DOHH2 (cell line): Measurements from ENCODE around the gene RHOBTB3.

Experiments used
- H3F3A ChIP-seq: fragments of 200-600 bp; sonication (generic), shearing (Covaris generic); 2 replicates; pipeline ENCODE4 v1.6.0; 2016; ENCODE audit warnings: antibody characterized with exemption, mild to moderate bottlenecking; ENCODE audit not compliant: control insufficient read depth, insufficient read depth
- H3K27ac ChIP-seq: fragments of 200-600 bp; sonication (generic); 2 replicates; pipeline ENCODE4 v1.5.1; 2014; ENCODE audit warnings: low read depth, mild to moderate bottlenecking, low read length, moderate library complexity
- H3K27me3 ChIP-seq: fragments of 200-600 bp; sonication (generic); 2 replicates; pipeline ENCODE4 v1.6.1; 2014; ENCODE audit warnings: mild to moderate bottlenecking, low read length, mixed read lengths; ENCODE audit not compliant: control insufficient read depth
- H3K36me3 ChIP-seq: fragments of 200-600 bp; sonication (generic); 2 replicates; pipeline ENCODE4 v1.6.1; 2014; ENCODE audit warnings: mild to moderate bottlenecking, low read length, moderate library complexity, mixed read lengths; ENCODE audit not compliant: control insufficient read depth
- H3K4me1 ChIP-seq: fragments of 200-600 bp; sonication (generic); 2 replicates; pipeline ENCODE4 v1.6.1; 2014; ENCODE audit warnings: mild to moderate bottlenecking, low read length, mixed read lengths; ENCODE audit not compliant: control insufficient read depth
- H3K4me2 ChIP-seq: fragments of 200-600 bp; sonication (generic); 2 replicates; pipeline ENCODE4 v1.6.0; 2014; ENCODE audit warnings: mild to moderate bottlenecking, low read length, moderate library complexity
- H3K4me3 ChIP-seq: fragments of 200-600 bp; sonication (generic); 2 replicates; pipeline ENCODE4 v1.5.1; 2014; ENCODE audit warnings: mild to moderate bottlenecking, low read length, mixed read lengths
- H3K79me2 ChIP-seq: fragments of 200-600 bp; sonication (generic); 2 replicates; pipeline ENCODE4 v1.6.1; 2014; ENCODE audit warnings: mild to moderate bottlenecking, low read length, mixed read lengths; ENCODE audit not compliant: control insufficient read depth
- H3K9me2 ChIP-seq: fragments of 200-600 bp; sonication (generic); replicated peaks from 2 replicates; pipeline ENCODE4 v1.6.1; 2014; ENCODE audit warnings: mild to moderate bottlenecking, low read length, mixed read lengths; ENCODE audit not compliant: control insufficient read depth
- H3K9me3 ChIP-seq: fragments of 200-600 bp; sonication (generic); 2 replicates; pipeline ENCODE4 v1.6.1; 2014; ENCODE audit warnings: antibody characterized with exemption, low read length, mixed read lengths; ENCODE audit not compliant: control insufficient read depth, insufficient read depth
- H4K20me1 ChIP-seq: fragments of 200-600 bp; sonication (generic); 2 replicates; pipeline ENCODE4 v1.6.0; 2014; ENCODE audit warnings: low read depth, mild to moderate bottlenecking, antibody characterized with exemption, low read length, moderate library complexity; ENCODE audit not compliant: control insufficient read depth, insufficient read depth
- CTCF ChIP-seq: fragments of 200-600 bp; sonication (generic); IDR thresholded peaks from one replicate; pipeline ENCODE4 v1.5.1; 2014; ENCODE audit warnings: antibody characterized with exemption, mild to moderate bottlenecking, low read depth, low read length; ENCODE audit not compliant: poor library complexity, severe bottlenecking
- EZH2phosphoT487 ChIP-seq: fragments of 200-600 bp; sonication (generic); IDR thresholded peaks from 2 replicates; pipeline ENCODE4 v1.6.1; 2017; ENCODE audit warnings: borderline replicate concordance, mild to moderate bottlenecking, antibody characterized with exemption, low read length, moderate library complexity, mixed read lengths

Gene RHOBTB3

GRCh38 chr5:95720094-95720786 is 10.9 kb upstream of the RHOBTB3 start:
- H4K20me1 ChIP-seq = no peaks in the 10 kb centered on the region
- no peak overlapping the region for H3K4me2 ChIP-seq
- no peaks in the 10 kb centered on the region for H3F3A ChIP-seq
- H3K9me3 ChIP-seq = no peaks in the 10 kb centered on the region
- H3K36me3 ChIP-seq = no peaks in the 10 kb centered on the region
- H3K79me2 ChIP-seq = no peaks in the 10 kb centered on the region
- H3K4me3 ChIP-seq = no peak overlapping the region
- no peaks in the 10 kb centered on the region for H3K9me2 ChIP-seq
- TF ChIP-seq EZH2phosphoT487 (no peak), CTCF (no peak)
- H3K4me1 ChIP-seq = peaks cover 12% of the 10 kb centered on the region
- no peaks in the 10 kb centered on the region for H3K27me3 ChIP-seq
- H3K27ac ChIP-seq = no peak overlapping the region

GRCh38 chr5:95721582-95722295 is 9.4 kb upstream of the RHOBTB3 start:
- Histone ChIP-seq H3K4me3 (no peak overlapping the region), H3K9me2 (no peaks in the 10 kb centered on the region), H3F3A (no peaks in the 10 kb centered on the region), H3K9me3 (no peaks in the 10 kb centered on the region), H3K27me3 (peaks cover 9% of the 10 kb centered on the region), H3K4me1 (peaks cover 12% of the 10 kb centered on the region), H3K79me2 (no peaks in the 10 kb centered on the region), H3K36me3 (no peaks in the 10 kb centered on the region), H3K4me2 (no peak overlapping the region), H4K20me1 (no peaks in the 10 kb centered on the region), H3K27ac (no peak overlapping the region)
- TF ChIP-seq EZH2phosphoT487 (no peak), CTCF (no peak)

- no peak overlapping the region for H3K27ac ChIP-seq
- H3K79me2 ChIP-seq = no peaks in the 10 kb centered on the region
- no peak overlapping the region for H3K4me2 ChIP-seq
- no peak for TF ChIP-seq CTCF
- TF ChIP-seq EZH2phosphoT487 = no peak
- H3F3A ChIP-seq = no peaks in the 10 kb centered on the region
- H3K36me3 ChIP-seq = no peaks in the 10 kb centered on the region
- no peaks in the 10 kb centered on the region for H3K9me3 ChIP-seq
- H3K4me1 ChIP-seq = peaks cover under 1% of the 10 kb centered on the region; the same call in 1 of the 2 replicates
- peaks cover 22% of the 10 kb centered on the region for H3K27me3 ChIP-seq
- H4K20me1 ChIP-seq = no peaks in the 10 kb centered on the region
- H3K9me2 ChIP-seq = no peaks in the 10 kb centered on the region
- no peak overlapping the region for H3K4me3 ChIP-seq
These were observed 7.3 kb upstream of the RHOBTB3 start for GRCh38 chr5:95723632-95724369.
